ENCODE measurements around the gene RHBDF1. TPM values are rescaled to one million over a fixed set of nuclear protein-coding genes. Genes with fewer than 3 reads are reported as not detected.

RHBDF1 gene
- total RNA-seq, 3 donors from 2014 or later: 27.2 to 39.2 (median 36.9) TPM

- peak; percentile 93 for ATAC-seq
- peak; percentile 82 to 86 (median 83) for DNase-seq
- no peaks in the 10 kb centered on the region for H3K36me3 ChIP-seq (ENCODE audit: low read depth)
- TF ChIP-seq, protein P1, sequence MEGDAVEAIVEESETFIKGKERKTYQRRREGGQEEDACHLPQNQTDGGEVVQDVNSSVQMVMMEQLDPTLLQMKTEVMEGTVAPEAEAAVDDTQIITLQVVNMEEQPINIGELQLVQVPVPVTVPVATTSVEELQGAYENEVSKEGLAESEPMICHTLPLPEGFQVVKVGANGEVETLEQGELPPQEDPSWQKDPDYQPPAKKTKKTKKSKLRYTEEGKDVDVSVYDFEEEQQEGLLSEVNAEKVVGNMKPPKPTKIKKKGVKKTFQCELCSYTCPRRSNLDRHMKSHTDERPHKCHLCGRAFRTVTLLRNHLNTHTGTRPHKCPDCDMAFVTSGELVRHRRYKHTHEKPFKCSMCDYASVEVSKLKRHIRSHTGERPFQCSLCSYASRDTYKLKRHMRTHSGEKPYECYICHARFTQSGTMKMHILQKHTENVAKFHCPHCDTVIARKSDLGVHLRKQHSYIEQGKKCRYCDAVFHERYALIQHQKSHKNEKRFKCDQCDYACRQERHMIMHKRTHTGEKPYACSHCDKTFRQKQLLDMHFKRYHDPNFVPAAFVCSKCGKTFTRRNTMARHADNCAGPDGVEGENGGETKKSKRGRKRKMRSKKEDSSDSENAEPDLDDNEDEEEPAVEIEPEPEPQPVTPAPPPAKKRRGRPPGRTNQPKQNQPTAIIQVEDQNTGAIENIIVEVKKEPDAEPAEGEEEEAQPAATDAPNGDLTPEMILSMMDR (IDR thresholded peaks at IDR 0.05): peak; percentile 54
- H3K4me1 ChIP-seq (ENCODE audit: low read depth): no peaks in the 10 kb centered on the region
- H3K4me3 ChIP-seq: no peak overlapping the region
- intact Hi-C loops (cut with DNase I, micrococcal nuclease): no loop called here
- H3K9me3 ChIP-seq: no peaks in the 10 kb centered on the region
These were observed 45.2 kb upstream of the RHBDF1 start for GRCh38 chr16:117379-118365.

DNA sequence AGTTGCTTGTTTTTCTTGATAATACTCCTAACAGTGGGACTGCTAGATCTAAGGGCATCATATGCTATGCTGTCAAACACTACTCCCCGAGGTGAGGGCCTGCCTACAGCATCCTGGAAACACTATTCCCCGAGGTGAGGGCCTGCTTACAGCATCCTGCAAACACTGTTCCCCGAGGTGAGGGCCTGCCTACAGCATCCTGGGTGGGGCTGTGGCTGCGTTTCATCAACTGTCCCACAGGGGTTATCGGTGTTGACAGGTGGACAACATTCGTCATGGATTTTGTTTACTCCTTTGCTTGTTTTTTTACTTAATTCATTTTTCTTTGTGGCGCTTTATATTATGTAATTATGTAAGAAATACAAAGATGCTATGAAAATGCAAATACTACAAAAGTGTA lies 43.6 kb upstream of the RHBDF1 start:
- Histone ChIP-seq H3K36me3 (ENCODE audit: low read depth) (no peaks in the 10 kb centered on the region), H3K4me1 (ENCODE audit: low read depth) (no peaks in the 10 kb centered on the region), H3K9me3 (no peaks in the 10 kb centered on the region), H3K4me3 (no peak overlapping the region)
- DNase-seq (no peak), ATAC-seq (no peak)
- intact Hi-C loops (cut with DNase I, micrococcal nuclease): no loop called here
- TF ChIP-seq, protein P1 (IDR thresholded peaks at IDR 0.05): no peak

DNA sequence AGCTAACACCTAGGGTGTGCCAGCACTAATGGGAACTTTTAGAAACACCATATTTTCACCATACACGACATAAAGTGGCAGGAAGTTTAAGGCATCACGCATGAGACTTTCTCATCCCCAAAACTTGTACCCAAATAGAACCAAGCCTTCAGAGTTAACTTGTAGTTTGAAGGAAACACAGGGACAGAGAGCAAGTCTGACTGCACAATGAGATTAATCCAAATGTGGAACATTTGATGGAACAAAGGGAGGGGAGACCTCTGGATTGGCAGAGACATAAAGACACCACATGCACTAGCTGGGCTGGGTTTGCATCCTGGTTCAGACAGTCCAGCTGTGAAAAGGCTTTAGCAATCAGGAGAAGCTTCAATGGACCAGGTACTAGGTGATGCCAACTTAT lies 41.9 kb upstream of the RHBDF1 start:
- DNase-seq (no peak), ATAC-seq (no peak)
- Histone ChIP-seq H3K9me3 (no peaks in the 10 kb centered on the region), H3K4me3 (no peak overlapping the region), H3K36me3 (ENCODE audit: low read depth) (no peaks in the 10 kb centered on the region), H3K4me1 (ENCODE audit: low read depth) (no peaks in the 10 kb centered on the region)
- intact Hi-C loops (cut with DNase I, micrococcal nuclease): no loop called here
- TF ChIP-seq, protein P1 (IDR thresholded peaks at IDR 0.05): no peak

GRCh38 chr16:112153-112840 lies 39.9 kb upstream of the RHBDF1 start:
- no peaks in the 10 kb centered on the region for H3K9me3 ChIP-seq
- ATAC-seq (no peak), DNase-seq (no peak)
- no peaks in the 10 kb centered on the region for H3K36me3 ChIP-seq (ENCODE audit: low read depth)
- TF ChIP-seq, protein P1 (IDR thresholded peaks at IDR 0.05): no peak
- no peak overlapping the region for H3K4me3 ChIP-seq
- H3K4me1 ChIP-seq (ENCODE audit: low read depth): no peaks in the 10 kb centered on the region
- intact Hi-C loops (cut with DNase I, micrococcal nuclease): no loop called here

- ATAC-seq: peak; percentile 92
- H3K4me1 ChIP-seq (ENCODE audit: low read depth): no peaks in the 10 kb centered on the region
- TF ChIP-seq, protein P1 (IDR thresholded peaks at IDR 0.05): peak; percentile 50
- no peaks in the 10 kb centered on the region for H3K9me3 ChIP-seq
- no peaks in the 10 kb centered on the region for H3K36me3 ChIP-seq (ENCODE audit: low read depth)
- intact Hi-C loops (cut with DNase I, micrococcal nuclease): loop anchor here (5.0 kb wide), 1 partner anchor 76 kb away; the partner anchor contains the start of gene HBQ1 (in 2 of the 2)
- DNase-seq: peak in 1 of 3 donors; percentile 73
- H3K4me3 ChIP-seq: no peak overlapping the region
These were observed 34.3 kb upstream of the RHBDF1 start for GRCh38 chr16:106623-107324.
